ENCODE data around the gene HOXA6.

DNA sequence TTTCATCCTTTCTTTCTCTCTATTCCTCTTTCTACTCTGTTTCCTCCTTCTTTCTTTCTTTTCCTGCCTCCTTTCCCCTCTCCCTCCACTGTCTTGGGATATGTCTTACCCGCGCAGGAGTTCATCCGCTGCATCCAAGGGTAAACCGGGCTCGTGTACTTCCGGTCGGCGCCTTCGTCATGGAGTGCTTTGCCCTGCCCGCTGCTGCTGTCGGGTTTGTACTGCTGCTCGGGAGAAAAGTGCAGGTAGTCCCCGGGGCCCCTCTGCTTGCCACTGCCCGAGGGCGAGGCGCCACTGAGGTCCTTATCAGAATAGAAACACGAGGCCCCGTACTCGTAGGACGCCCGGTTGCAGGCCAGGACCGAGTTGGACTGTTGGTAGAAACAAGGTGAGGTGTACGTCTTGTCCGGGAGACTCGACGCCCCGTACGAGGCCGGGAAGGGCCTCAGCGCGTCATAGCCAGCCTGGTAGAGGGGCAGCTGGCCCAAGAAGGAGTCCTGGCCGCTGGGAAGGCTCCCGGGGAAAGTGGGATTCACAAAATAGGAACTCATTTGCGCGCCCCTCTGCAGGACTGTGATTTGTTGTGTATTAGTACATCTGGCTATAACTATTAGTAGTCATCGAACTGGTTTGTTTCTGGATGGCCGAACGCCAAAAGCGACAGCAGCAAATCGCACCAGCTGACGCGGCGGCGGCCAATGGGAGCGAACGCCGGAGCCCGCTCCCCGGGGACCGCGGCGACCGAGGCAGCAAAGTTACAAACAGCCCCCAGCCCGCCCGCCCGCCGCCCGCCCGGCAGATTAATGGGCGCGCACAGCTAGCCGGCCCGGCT is at the start of gene HOXA6:
- TF ChIP-seq, protein P1, sequence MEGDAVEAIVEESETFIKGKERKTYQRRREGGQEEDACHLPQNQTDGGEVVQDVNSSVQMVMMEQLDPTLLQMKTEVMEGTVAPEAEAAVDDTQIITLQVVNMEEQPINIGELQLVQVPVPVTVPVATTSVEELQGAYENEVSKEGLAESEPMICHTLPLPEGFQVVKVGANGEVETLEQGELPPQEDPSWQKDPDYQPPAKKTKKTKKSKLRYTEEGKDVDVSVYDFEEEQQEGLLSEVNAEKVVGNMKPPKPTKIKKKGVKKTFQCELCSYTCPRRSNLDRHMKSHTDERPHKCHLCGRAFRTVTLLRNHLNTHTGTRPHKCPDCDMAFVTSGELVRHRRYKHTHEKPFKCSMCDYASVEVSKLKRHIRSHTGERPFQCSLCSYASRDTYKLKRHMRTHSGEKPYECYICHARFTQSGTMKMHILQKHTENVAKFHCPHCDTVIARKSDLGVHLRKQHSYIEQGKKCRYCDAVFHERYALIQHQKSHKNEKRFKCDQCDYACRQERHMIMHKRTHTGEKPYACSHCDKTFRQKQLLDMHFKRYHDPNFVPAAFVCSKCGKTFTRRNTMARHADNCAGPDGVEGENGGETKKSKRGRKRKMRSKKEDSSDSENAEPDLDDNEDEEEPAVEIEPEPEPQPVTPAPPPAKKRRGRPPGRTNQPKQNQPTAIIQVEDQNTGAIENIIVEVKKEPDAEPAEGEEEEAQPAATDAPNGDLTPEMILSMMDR (IDR thresholded peaks at IDR 0.05) = no peak
- no peak for TF ChIP-seq EP300 (IDR thresholded peaks at IDR 0.05)
- no peak for TF ChIP-seq POLR2AphosphoS5 (IDR thresholded peaks at IDR 0.05)
- TF ChIP-seq POLR2A (IDR thresholded peaks at IDR 0.05; ENCODE audit: low read depth) = no peak

All from esophagus muscularis mucosa (tissue), 4 donors.